H9 (cell line): ENCODE data around the gene ST6GAL1. TPM values are rescaled to one million over a fixed set of nuclear protein-coding genes. Genes with fewer than 3 reads are reported as not detected.

Source experiments
- DNase-seq: peaks from one replicate; pipeline ENCODE4 v3.0.0-alpha.2; 2017
- H2AFZ ChIP-seq: one replicate; pipeline ENCODE4 v1.6.1; 2013; ENCODE audit warnings: mild to moderate bottlenecking, low read length, control low read depth, moderate library complexity
- H2AK5ac ChIP-seq: 2 replicates; pipeline ENCODE4 v1.6.1; 2013; ENCODE audit warnings: low read length, control low read depth, mixed read lengths; ENCODE audit not compliant: insufficient read length
- H2BK120ac ChIP-seq: one replicate; pipeline ENCODE4 v1.6.1; 2013; ENCODE audit warnings: low read depth, mild to moderate bottlenecking, low read length, control low read depth, inconsistent platforms; ENCODE audit not compliant: poor library complexity, severe bottlenecking
- H2BK12ac ChIP-seq: 2 replicates; pipeline ENCODE4 v1.6.1; 2013; ENCODE audit warnings: low read length, control low read depth, mixed read lengths, low read depth; ENCODE audit not compliant: insufficient read length
- H2BK15ac ChIP-seq: 2 replicates; pipeline ENCODE4 v1.6.1; 2013; ENCODE audit warnings: low read depth, low read length, control low read depth
- H2BK20ac ChIP-seq: one replicate; pipeline ENCODE4 v1.6.1; 2013; ENCODE audit warnings: low read depth, mild to moderate bottlenecking, low read length, control low read depth, inconsistent platforms; ENCODE audit not compliant: poor library complexity, severe bottlenecking
- H2BK5ac ChIP-seq: 2 replicates; pipeline ENCODE4 v1.6.1; 2013; ENCODE audit warnings: low read length, control low read depth, mixed read lengths; ENCODE audit not compliant: insufficient read length
- H3K14ac ChIP-seq: 2 replicates; pipeline ENCODE4 v1.6.1; 2013; ENCODE audit warnings: low read length, control low read depth; ENCODE audit not compliant: insufficient read depth
- H3K18ac ChIP-seq: 2 replicates; pipeline ENCODE4 v1.6.1; 2013; ENCODE audit warnings: low read depth, mild to moderate bottlenecking, mixed read lengths, low read length, control low read depth; ENCODE audit not compliant: insufficient read length
- H3K23ac ChIP-seq: 2 replicates; pipeline ENCODE4 v1.6.1; 2013; ENCODE audit warnings: low read length, control low read depth, mixed read lengths, low read depth; ENCODE audit not compliant: insufficient read length
- H3K23me2 ChIP-seq: 2 replicates; pipeline ENCODE4 v1.6.1; 2013; ENCODE audit warnings: low read depth, mild to moderate bottlenecking, mixed read lengths, low read length, control low read depth; ENCODE audit not compliant: insufficient read length, poor library complexity, severe bottlenecking
- H3K27ac ChIP-seq: 2 replicates; pipeline ENCODE4 v1.5.1; 2013; ENCODE audit warnings: low read length, control low read depth, mixed read lengths, low read depth; ENCODE audit not compliant: insufficient read length
- H3K27me3 ChIP-seq: 2 replicates; pipeline ENCODE4 v1.6.1; 2013; ENCODE audit warnings: low read length, control low read depth, inconsistent platforms; ENCODE audit not compliant: insufficient read depth
- H3K4ac ChIP-seq: 2 replicates; pipeline ENCODE4 v1.6.1; 2013; ENCODE audit warnings: low read depth, mild to moderate bottlenecking, control low read depth, inconsistent platforms, low read length, moderate library complexity
- H3K4me1 ChIP-seq: 2 replicates; pipeline ENCODE4 v1.6.1; 2013; ENCODE audit warnings: low read length, control low read depth, inconsistent platforms; ENCODE audit not compliant: insufficient read depth
- H3K4me2 ChIP-seq: 2 replicates; pipeline ENCODE4 v1.6.1; 2013; ENCODE audit warnings: low read length, control low read depth, mixed read lengths; ENCODE audit not compliant: insufficient read length, insufficient read depth
- H3K56ac ChIP-seq: 2 replicates; pipeline ENCODE4 v1.6.1; 2013; ENCODE audit warnings: low read depth, mild to moderate bottlenecking, mixed read lengths, low read length, control low read depth; ENCODE audit not compliant: insufficient read length
- H3K79me1 ChIP-seq: 2 replicates; pipeline ENCODE4 v1.6.1; 2013; ENCODE audit warnings: low read depth, mild to moderate bottlenecking, moderate library complexity, low read length, control low read depth, inconsistent platforms; ENCODE audit not compliant: insufficient read depth, poor library complexity, severe bottlenecking
- H3K79me2 ChIP-seq: 2 replicates; pipeline ENCODE4 v1.6.1; 2013; ENCODE audit warnings: low read length, control low read depth, inconsistent platforms; ENCODE audit not compliant: insufficient read depth
- H3K9ac ChIP-seq: 2 replicates; pipeline ENCODE4 v1.6.1; 2013; ENCODE audit warnings: low read length, control low read depth, mixed read lengths; ENCODE audit not compliant: insufficient read length; ENCODE audit errors: extremely low read depth
- H3K9me3 ChIP-seq: one replicate; pipeline ENCODE4 v1.6.1; 2013; ENCODE audit warnings: low read depth, low read length, inconsistent platforms; ENCODE audit not compliant: control insufficient read depth
- H3T11ph ChIP-seq: one replicate; pipeline ENCODE4 v1.6.1; 2013; ENCODE audit warnings: mild to moderate bottlenecking, low read length, control low read depth, inconsistent platforms
- H4K20me1 ChIP-seq: one replicate; pipeline ENCODE4 v1.6.1; 2013; ENCODE audit not compliant: control insufficient read depth, insufficient read length, insufficient read depth
- H4K5ac ChIP-seq: 2 replicates; pipeline ENCODE4 v1.6.1; 2013; ENCODE audit warnings: low read depth, mild to moderate bottlenecking, mixed read lengths, low read length, control low read depth; ENCODE audit not compliant: insufficient read length
- H4K8ac ChIP-seq: replicated peaks from 2 replicates; pipeline ENCODE4 v1.6.1; 2013; ENCODE audit warnings: low read length, control low read depth, mixed read lengths, low read depth; ENCODE audit not compliant: insufficient read length
- H4K91ac ChIP-seq: 2 replicates; pipeline ENCODE4 v1.6.1; 2013; ENCODE audit warnings: low read depth, mild to moderate bottlenecking, moderate library complexity, mixed read lengths, low read length, control low read depth; ENCODE audit not compliant: insufficient read length
- H3K27ac Mint-ChIP-seq, 3 experiments: 2 replicates in 2 of 3; 3 replicates in 1 of 3; pipeline ENCODE4 v1.8.0; 2020 to 2021; ENCODE audit warnings: mixed read lengths in 3 of 3, mild to moderate bottlenecking in 1 of 3, moderate library complexity in 1 of 3
- H3K27me3 Mint-ChIP-seq: 2 replicates; pipeline ENCODE4 v1.8.0; 2021; ENCODE audit warnings: low read depth, mild to moderate bottlenecking, moderate library complexity, mixed read lengths
- H3K36me3 Mint-ChIP-seq, 3 experiments: 2 replicates in 2 of 3; 3 replicates in 1 of 3; pipeline ENCODE4 v1.8.0; 2020 to 2021; ENCODE audit warnings: low read depth in 3 of 3, mixed read lengths in 3 of 3; ENCODE audit not compliant: insufficient read depth in 1 of 3
- H3K4me1 Mint-ChIP-seq, 2 experiments: 2 replicates each; pipeline ENCODE4 v1.8.0; 2020; ENCODE audit warnings: mixed read lengths in 2 of 2
- H3K4me3 Mint-ChIP-seq, 2 experiments: 2 replicates in 1 of 2; 3 replicates in 1 of 2; pipeline ENCODE4 v1.8.0; 2020 to 2021; ENCODE audit warnings: mild to moderate bottlenecking in 2 of 2, mixed read lengths in 2 of 2, moderate library complexity in 1 of 2
- H3K9me3 Mint-ChIP-seq, 2 experiments: 2 replicates in 1 of 2; 3 replicates in 1 of 2; pipeline ENCODE4 v1.8.0; 2020; ENCODE audit warnings: mild to moderate bottlenecking in 2 of 2, mixed read lengths in 2 of 2, moderate library complexity in 1 of 2
- CTCF ChIP-seq: fragments of 200-600 bp; sonication (generic); conservative IDR thresholded peaks from 3 replicates; pipeline ENCODE4 v1.8.0; 2021; ENCODE audit warnings: antibody characterized with exemption, mild to moderate bottlenecking
- WGBS: extraction: QIAGEN DNeasy Blood & Tissue Kit; methylation state at CpG from one replicate; pipeline ENCODE4 v1.1.7; 2013; ENCODE audit warnings: missing lambda C conversion rate, low lambda C conversion rate, mixed read lengths; ENCODE audit not compliant: insufficient read length; ENCODE audit errors: extremely low coverage; 5-methylcytosine and 5-hydroxymethylcytosine counted together
- total RNA-seq: library from RNA; stranded (reverse); gene quantifications from 2 replicates; pipeline ENCODE4 v1.2.1, GENCODE V29; 2021

ST6GAL1 gene
- total RNA-seq, 1 experiment from 2014 or later: 139 TPM

GRCh38 chr3:186986406-186986805 lies 56.1 kb downstream of the ST6GAL1 start:
- peak overlapping the region in 2 of 3 experiments; percentile 3 to 52; a peak in 4 of 7 replicates for H3K27ac Mint-ChIP-seq
- H3K27me3 Mint-ChIP-seq: no peaks in the 10 kb centered on the region
- no peak overlapping the region for H3K56ac ChIP-seq
- no CpG with 5 or more reads among the region's 8 CpGs for WGBS
- H4K91ac ChIP-seq: no peak overlapping the region
- H3K9me3 Mint-ChIP-seq: no peaks in the 10 kb centered on the region
- H3K18ac ChIP-seq: no peak overlapping the region
- H3K36me3 Mint-ChIP-seq: peaks cover 30 to 70% (median 67%) of the 10 kb centered on the region in 3 experiments; a peak in 6 of 7 replicates
- no peak overlapping the region for H3K4me3 Mint-ChIP-seq
- H3K79me2 ChIP-seq: no peaks in the 10 kb centered on the region
- H3K4me1 ChIP-seq: peaks cover 4% of the 10 kb centered on the region; the same call in 1 of the 2 replicates
- H2BK12ac ChIP-seq: no peak overlapping the region
- no peak overlapping the region for H3K4ac ChIP-seq
- no peak overlapping the region for H2BK120ac ChIP-seq
- TF ChIP-seq CTCF: no peak
- no peak overlapping the region for H3K14ac ChIP-seq
- no peak overlapping the region for H4K5ac ChIP-seq
- H3K9ac ChIP-seq: no peak overlapping the region
- no peak for DNase-seq
- H2BK5ac ChIP-seq: no peak overlapping the region
- H3K27ac ChIP-seq: no peak overlapping the region
- H3K23ac ChIP-seq: no peak overlapping the region
- H3K9me3 ChIP-seq: no peaks in the 10 kb centered on the region
- no peaks in the 10 kb centered on the region for H3K79me1 ChIP-seq
- peaks cover 22 to 30% of the 10 kb centered on the region in 2 experiments; a peak in 3 of 4 replicates for H3K4me1 Mint-ChIP-seq
- H4K8ac ChIP-seq: no peak overlapping the region
- H3K27me3 ChIP-seq: no peaks in the 10 kb centered on the region
- H3K4me2 ChIP-seq: no peak overlapping the region
- no peak overlapping the region for H2BK20ac ChIP-seq
- H4K20me1 ChIP-seq: no peaks in the 10 kb centered on the region
- H3K23me2 ChIP-seq: no peaks in the 10 kb centered on the region
- H2BK15ac ChIP-seq: no peak overlapping the region
- no peak overlapping the region for H3T11ph ChIP-seq
- no peak overlapping the region for H2AK5ac ChIP-seq
- H2AFZ ChIP-seq: no peak overlapping the region
